GM12891 (cell line): ENCODE results near the gene GAL3ST1.
A peak's percentile ranks its signal among the peaks of the same experiment; 100 is the strongest.
"Not testable (repeated sequence)": the region's sequence is repeated elsewhere in the genome, so short reads cannot be mapped to it uniquely, and the experiment has no call there.

ENCODE experiments used
- DNase-seq: peaks from one replicate; pipeline ENCODE4 v3.0.0; 2011; ENCODE audit warnings: low spot score; ENCODE audit not compliant: insufficient read length
- FAIRE-seq: peaks from 2 replicates; lab custom pipeline; 2011; peaks lifted over from hg19 to GRCh38; lab: Jason Lieb, UNC
- PAX5 ChIP-seq: IDR thresholded peaks from 2 replicates; pipeline ENCODE4 v1.6.1; 2011; ENCODE audit warnings: low read length, moderate library complexity, mild to moderate bottlenecking; ENCODE audit not compliant: insufficient read depth, severe bottlenecking
- POLR2A ChIP-seq: IDR thresholded peaks from 2 replicates; pipeline ENCODE4 v1.6.1; 2011; ENCODE audit warnings: low read depth, low read length, control low read depth
- POLR2AphosphoS5 ChIP-seq: IDR thresholded peaks from 2 replicates; pipeline ENCODE4 v1.6.1; 2011; ENCODE audit warnings: low read depth, low read length, control low read depth
- POU2F2 ChIP-seq: IDR thresholded peaks from 2 replicates; pipeline ENCODE4 v1.6.1; 2011; ENCODE audit warnings: low read depth, mild to moderate bottlenecking, control low read depth, low read length, moderate library complexity
- SPI1 ChIP-seq: IDR thresholded peaks from 2 replicates; pipeline ENCODE4 v1.6.1; 2011; ENCODE audit warnings: low read depth, low read length, control low read depth
- TAF1 ChIP-seq: IDR thresholded peaks from 2 replicates; pipeline ENCODE4 v1.6.1; 2011; ENCODE audit warnings: low read depth, low read length, control low read depth

The GAL3ST1 gene

DNA sequence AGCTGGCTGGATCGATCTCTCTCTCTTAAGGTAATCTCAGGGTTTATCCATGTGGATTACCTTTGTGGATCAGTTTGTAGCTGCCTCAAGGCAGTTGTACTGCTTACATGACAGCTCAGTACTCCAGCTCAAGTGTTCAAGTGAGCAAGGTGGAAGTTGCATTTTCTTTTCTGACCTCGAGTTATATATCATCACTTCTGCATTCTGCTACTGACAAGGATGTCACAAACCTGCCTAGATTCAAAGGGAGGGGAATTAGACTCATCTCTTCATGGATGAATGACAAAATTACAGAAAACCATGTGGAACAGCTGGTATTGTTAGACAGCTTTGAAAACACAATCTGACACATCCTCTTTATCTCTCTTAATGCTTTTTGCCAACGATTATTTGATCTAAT lies 26.5 kb upstream of the GAL3ST1 start:
- TF ChIP-seq POLR2A = no peak
- TF ChIP-seq SPI1 = peak; percentile 45
- no peak for DNase-seq
- no peak for FAIRE-seq

- no peak for TF ChIP-seq POLR2A
- no peak for TF ChIP-seq POLR2AphosphoS5
- no peak for TF ChIP-seq SPI1
- TF ChIP-seq POU2F2 = no peak
- TF ChIP-seq PAX5 = no peak
- TF ChIP-seq TAF1 = no peak
- DNase-seq = no peak
- no peak for FAIRE-seq
These were observed 24.5 kb upstream of the GAL3ST1 start for GRCh38 chr22:30598986-30599385.

DNA sequence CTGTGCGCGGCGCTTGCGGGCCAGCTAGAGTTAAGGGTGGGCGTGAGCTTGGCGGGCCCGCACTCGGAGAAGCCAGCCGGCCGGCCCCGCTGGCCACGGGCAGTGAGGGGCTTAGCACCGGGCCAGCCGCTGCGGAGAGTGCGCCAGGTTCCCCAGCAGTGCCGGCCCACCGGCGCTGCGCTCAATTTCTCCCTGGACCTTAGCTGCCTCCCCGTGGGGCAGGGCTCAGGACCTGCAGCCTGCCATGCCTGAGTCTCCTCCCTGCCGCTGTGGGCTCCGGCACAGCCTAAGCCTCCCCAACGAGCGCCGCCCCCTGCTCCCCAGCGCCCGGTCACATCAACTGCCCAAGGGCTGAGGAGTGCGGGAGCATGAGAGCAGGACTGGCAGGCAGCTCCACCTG lies 22.4 kb upstream of the GAL3ST1 start:
- DNase-seq (no peak), FAIRE-seq (no peak)
- TF ChIP-seq POU2F2 (no peak), PAX5 (no peak), POLR2AphosphoS5 (no peak), POLR2A (no peak), SPI1 (no peak), TAF1 (no peak)

GRCh38 chr22:30596199-30596598 lies 21.7 kb upstream of the GAL3ST1 start:
- FAIRE-seq = no peak
- TF ChIP-seq POU2F2 = no peak
- TF ChIP-seq POLR2AphosphoS5 = no peak
- no peak for TF ChIP-seq PAX5
- TF ChIP-seq POLR2A = no peak
- TF ChIP-seq SPI1 = no peak
- TF ChIP-seq TAF1 = no peak
- DNase-seq = no peak

DNA sequence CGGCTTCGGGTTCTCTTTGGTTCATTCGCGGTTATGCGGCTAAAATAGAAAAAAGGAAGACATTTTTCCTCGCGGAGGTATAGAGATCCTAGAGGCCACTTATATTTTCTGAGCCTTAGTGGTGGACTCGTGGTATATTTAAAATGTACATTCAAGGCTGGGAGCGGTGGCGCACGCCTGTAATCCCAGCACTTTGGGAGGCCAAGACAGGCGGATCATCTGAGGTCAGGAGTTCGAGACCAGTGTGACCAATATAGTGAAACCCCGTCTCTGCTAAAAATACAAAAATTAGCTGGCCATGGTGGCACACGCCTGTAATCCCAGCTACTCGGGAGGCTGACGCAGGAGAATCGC lies 17.9 kb upstream of the GAL3ST1 start:
- FAIRE-seq, DNase-seq: not testable (repeated sequence)

- DNase-seq (peak; percentile 91), FAIRE-seq (peak; percentile 100)
These were observed 17.3 kb upstream of the GAL3ST1 start, which contains the start of gene PES1 for GRCh38 chr22:30591588-30592359. PES1 (minus strand) TSS chr22:30591910; CDS start chr22:30591833, 77 bp downstream.

GRCh38 chr22:30591191-30591587 lies 16.7 kb upstream of the GAL3ST1 start:
- peak; percentile 26 for FAIRE-seq
- DNase-seq = no peak
- no peak for TF ChIP-seq POLR2AphosphoS5

More at GRCh38 chr22:30591588-30592359, 17.3 kb upstream of the GAL3ST1 start, which contains the start of gene PES1:
- TF ChIP-seq TAF1 = 0 out of 2 replicates have a peak, but pooled peaks have one; percentile 55
- no peak for TF ChIP-seq PAX5
- TF ChIP-seq SPI1 = peak; percentile 76
- TF ChIP-seq POU2F2 = peak; percentile 87
- TF ChIP-seq POLR2AphosphoS5 = peak; percentile 80
- TF ChIP-seq POLR2A = peak; percentile 77

DNA sequence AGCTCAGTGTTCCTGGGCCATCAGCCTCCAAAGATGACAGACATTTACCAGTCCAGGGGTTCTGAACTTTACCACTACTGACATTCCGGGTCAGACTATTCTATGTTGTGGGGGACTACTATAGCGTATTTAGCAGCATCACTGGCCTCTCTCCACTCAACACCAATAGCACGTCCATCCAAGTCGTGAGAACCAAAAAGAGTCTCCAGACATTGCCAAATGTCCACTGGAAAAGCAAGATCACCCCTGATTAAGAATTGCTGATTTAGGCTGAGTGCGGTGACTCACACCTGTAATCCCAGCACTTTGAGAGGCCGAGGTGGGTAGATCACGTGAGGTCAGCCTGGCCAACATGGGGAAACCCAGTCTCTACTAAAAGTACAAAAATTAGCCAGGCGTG lies 11.9 kb upstream of the GAL3ST1 start:
- DNase-seq = no peak
- no peak for FAIRE-seq
- no peak for TF ChIP-seq POU2F2
- no peak for TF ChIP-seq PAX5
- TF ChIP-seq TAF1 = no peak
- TF ChIP-seq POLR2A = no peak
- no peak for TF ChIP-seq SPI1
- no peak for TF ChIP-seq POLR2AphosphoS5

DNA sequence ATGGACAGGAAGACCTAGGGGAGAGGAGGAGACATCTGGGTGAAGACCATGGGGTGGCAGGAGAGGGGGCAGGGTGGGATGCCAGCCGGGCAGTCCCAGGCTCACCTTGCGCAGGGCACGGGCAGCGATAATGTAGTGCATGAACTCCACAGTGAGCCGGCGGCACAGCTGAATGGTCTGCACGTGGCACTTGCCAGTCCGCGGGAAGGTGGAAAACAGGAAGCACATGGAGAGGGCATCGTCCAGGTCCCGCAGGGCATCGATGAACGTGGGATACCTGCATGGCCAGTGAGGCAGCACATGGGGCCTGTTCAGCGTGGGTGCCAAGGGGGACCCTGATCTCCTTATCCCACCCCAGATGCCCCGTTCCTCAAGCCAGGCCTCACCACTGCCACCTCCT lies 10.0 kb upstream of the GAL3ST1 start:
- peak; percentile 21; the same call in 1 of the 2 replicates for TF ChIP-seq POLR2AphosphoS5
- TF ChIP-seq TAF1 = no peak
- DNase-seq (no peak), FAIRE-seq (no peak)

DNA sequence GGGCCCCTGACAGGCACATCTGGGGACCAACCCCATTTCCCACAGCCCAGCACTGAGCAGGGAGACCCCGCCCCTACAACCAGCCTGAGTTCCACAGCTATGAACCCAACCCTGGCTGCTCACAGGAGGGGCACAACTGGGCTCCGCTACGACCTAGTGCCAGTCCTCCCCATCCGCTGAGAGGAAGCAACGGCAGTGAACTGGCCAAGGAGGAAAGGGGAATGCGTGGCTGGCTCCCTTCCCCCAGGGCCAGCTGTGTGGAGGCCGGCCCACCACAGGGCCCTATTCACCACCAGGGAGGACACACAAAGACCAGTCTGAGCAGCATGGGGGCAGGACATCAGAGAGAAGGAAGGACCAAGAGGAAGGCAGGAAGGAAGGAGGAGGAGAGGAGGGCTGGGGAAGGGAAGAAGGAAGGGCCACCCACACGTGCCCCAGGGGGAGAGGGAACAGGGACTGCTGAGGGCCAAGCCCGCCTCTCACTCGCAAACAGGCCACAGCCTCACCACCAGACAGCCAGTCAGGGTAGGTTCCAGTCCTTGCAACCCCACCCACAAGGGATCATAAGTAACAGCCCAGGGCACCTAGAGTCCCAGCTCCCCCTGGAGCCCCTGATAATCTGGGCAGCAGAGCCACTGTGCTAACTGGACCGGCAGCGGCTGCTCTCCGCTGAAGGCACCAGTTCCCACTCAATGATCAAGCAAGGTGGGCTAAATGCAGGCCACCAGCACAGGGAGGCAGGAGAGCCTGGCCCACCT lies 8.5 kb upstream of the GAL3ST1 start:
- FAIRE-seq (no peak), DNase-seq (no peak)
- TF ChIP-seq SPI1 (no peak), POLR2AphosphoS5 (no peak), POLR2A (no peak), TAF1 (no peak), PAX5 (no peak), POU2F2 (no peak)
